Neural progenitor cell (in vitro differentiated cells): ENCODE results near the gene ITPK1.

Experiments used
- EZH2 ChIP-seq: fragments of 200-600 bp; sonication (generic); IDR thresholded peaks from 2 replicates; pipeline ENCODE4 v1.6.1; 2017; ENCODE audit warnings: antibody characterized with exemption, mild to moderate bottlenecking, moderate library complexity
- TF ChIP-seq, protein P1 (sequence below): fragments of 200-600 bp; sonication (generic); IDR thresholded peaks from 2 replicates; pipeline ENCODE4 v1.5.1; 2017; ENCODE audit warnings: antibody characterized with exemption, mild to moderate bottlenecking

DNA sequence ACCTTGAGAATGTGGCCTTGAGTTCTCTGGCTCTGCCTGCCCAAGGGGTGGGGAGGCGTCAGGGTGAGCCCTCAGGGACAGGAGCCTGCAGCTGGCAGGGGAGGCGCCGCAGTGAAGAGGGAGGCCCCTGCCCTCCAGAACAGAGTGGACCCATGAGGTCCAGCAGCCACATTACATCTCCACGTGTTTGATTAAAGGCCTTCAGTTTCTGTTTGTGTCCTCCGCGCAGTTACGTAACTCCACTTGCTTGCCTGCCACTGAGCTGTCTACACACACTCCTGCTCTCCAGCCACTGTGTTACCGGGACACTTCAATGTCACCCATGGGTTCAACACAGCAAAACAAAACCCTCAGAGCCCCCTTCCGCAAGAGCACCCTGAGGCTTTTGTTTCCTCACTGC is 122.4 kb downstream of the ITPK1 start:
- TF ChIP-seq, protein P1, sequence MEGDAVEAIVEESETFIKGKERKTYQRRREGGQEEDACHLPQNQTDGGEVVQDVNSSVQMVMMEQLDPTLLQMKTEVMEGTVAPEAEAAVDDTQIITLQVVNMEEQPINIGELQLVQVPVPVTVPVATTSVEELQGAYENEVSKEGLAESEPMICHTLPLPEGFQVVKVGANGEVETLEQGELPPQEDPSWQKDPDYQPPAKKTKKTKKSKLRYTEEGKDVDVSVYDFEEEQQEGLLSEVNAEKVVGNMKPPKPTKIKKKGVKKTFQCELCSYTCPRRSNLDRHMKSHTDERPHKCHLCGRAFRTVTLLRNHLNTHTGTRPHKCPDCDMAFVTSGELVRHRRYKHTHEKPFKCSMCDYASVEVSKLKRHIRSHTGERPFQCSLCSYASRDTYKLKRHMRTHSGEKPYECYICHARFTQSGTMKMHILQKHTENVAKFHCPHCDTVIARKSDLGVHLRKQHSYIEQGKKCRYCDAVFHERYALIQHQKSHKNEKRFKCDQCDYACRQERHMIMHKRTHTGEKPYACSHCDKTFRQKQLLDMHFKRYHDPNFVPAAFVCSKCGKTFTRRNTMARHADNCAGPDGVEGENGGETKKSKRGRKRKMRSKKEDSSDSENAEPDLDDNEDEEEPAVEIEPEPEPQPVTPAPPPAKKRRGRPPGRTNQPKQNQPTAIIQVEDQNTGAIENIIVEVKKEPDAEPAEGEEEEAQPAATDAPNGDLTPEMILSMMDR = no peak
- no peak for TF ChIP-seq EZH2
